A673 (cell line): ENCODE results near the gene ALDH5A1. TPM values are rescaled to one million over a fixed set of nuclear protein-coding genes. Genes with fewer than 3 reads are reported as not detected.

Experiments used
- BruUV-seq: library from RNA; stranded (reverse); fragments of 400-500 nt; replicated peaks from 2 replicates; lab custom pipeline; 2021; lab: Mats Ljungman, UMichigan
- CTCF ChIA-PET: fragments of 300-600 bp; sonication (Branson Sonifier 250); formaldehyde crosslinking; loops from one replicate; lab custom pipeline; 2022; ENCODE audit warnings: antibody characterized with exemption; lab: Charles Lee
- POLR2A ChIA-PET: fragments of 300-600 bp; sonication (Branson Sonifier 250); formaldehyde crosslinking; loops from one replicate; lab custom pipeline; 2022; ENCODE audit warnings: antibody characterized with exemption; ENCODE audit not compliant: low non-redundant PET; lab: Charles Lee
- DNase-seq: peaks from one replicate; pipeline ENCODE4 v3.0.0-alpha.2; 2015; ENCODE audit warnings: low spot score
- H3K27ac ChIP-seq: fragments of 200-600 bp; sonication (generic); 2 replicates; pipeline ENCODE4 v1.5.1; 2016; ENCODE audit warnings: mixed run types, low read depth, mild to moderate bottlenecking, mixed read lengths, antibody characterized with exemption, low read length; ENCODE audit not compliant: poor library complexity, severe bottlenecking
- H3K27me3 ChIP-seq: fragments of 200-600 bp; sonication (generic); replicated peaks from 2 replicates; pipeline ENCODE4 v1.6.1; 2017; ENCODE audit warnings: mixed run types, low read depth, mild to moderate bottlenecking, mixed read lengths, antibody characterized with exemption, low read length; ENCODE audit not compliant: insufficient read depth, poor library complexity
- H3K36me3 ChIP-seq: fragments of 200-600 bp; sonication (generic); 2 replicates; pipeline ENCODE4 v1.6.1; 2016; ENCODE audit warnings: mixed run types, mild to moderate bottlenecking, mixed read lengths, antibody characterized with exemption, low read length; ENCODE audit not compliant: insufficient read depth, poor library complexity, severe bottlenecking
- H3K4me1 ChIP-seq: fragments of 200-600 bp; sonication (generic); 2 replicates; pipeline ENCODE4 v1.6.1; 2017; ENCODE audit warnings: mixed run types, mild to moderate bottlenecking, mixed read lengths, antibody characterized with exemption, low read length; ENCODE audit not compliant: insufficient read depth, poor library complexity, severe bottlenecking
- H3K4me3 ChIP-seq: fragments of 200-600 bp; sonication (generic); 2 replicates; pipeline ENCODE4 v1.5.1; 2016; ENCODE audit warnings: low read depth, mixed run types, mild to moderate bottlenecking, mixed read lengths, low read length; ENCODE audit not compliant: poor library complexity, severe bottlenecking
- H3K9me3 ChIP-seq: fragments of 200-600 bp; sonication (generic); 2 replicates; pipeline ENCODE4 v1.6.1; 2016; ENCODE audit warnings: mixed run types, low read depth, mild to moderate bottlenecking, mixed read lengths, antibody characterized with exemption, low read length; ENCODE audit not compliant: poor library complexity, severe bottlenecking
- CTCF ChIP-seq: fragments of 300-800, 200-600 bp; sonication (generic); conservative IDR thresholded peaks from 2 replicates; pipeline ENCODE4 v1.5.1; 2017; ENCODE audit warnings: low read depth, mild to moderate bottlenecking, antibody characterized with exemption, low read length, moderate library complexity, mixed read lengths
- EZH2 ChIP-seq: fragments of 200-600 bp; sonication (generic); IDR thresholded peaks from 2 replicates; pipeline ENCODE4 v1.6.1; 2017; ENCODE audit warnings: borderline replicate concordance, low read depth, mild to moderate bottlenecking, mixed read lengths, antibody characterized with exemption, low read length; ENCODE audit not compliant: poor library complexity, severe bottlenecking
- intact Hi-C: fragments of 100-400 bp; cut with micrococcal nuclease; formaldehyde crosslinking; loops from one replicate; pipeline ENCODE4 v1.10.0; 2022; ENCODE audit not compliant: unreplicated experiment
- total RNA-seq: library from RNA; stranded (reverse); gene quantifications from 2 replicates; pipeline ENCODE4 v1.2.3, GENCODE V29; 2021

The ALDH5A1 gene
- total RNA-seq, 1 experiment from 2014 or later, result 4.1 TPM

GRCh38 chr6:24458134-24458533 is 36.6 kb upstream of the ALDH5A1 start:
- no peak overlapping the region for H3K27ac ChIP-seq
- H3K9me3 ChIP-seq, result no peaks in the 10 kb centered on the region
- TF ChIP-seq EZH2 (no peak), CTCF (no peak)
- H3K4me3 ChIP-seq, result no peak overlapping the region
- no peak for DNase-seq
- CTCF ChIA-PET, result no interaction called here
- peaks cover 2% of the 10 kb centered on the region for H3K27me3 ChIP-seq
- intact Hi-C loops, result no loop called here
- H3K4me1 ChIP-seq, result no peaks in the 10 kb centered on the region
- POLR2A ChIA-PET, result no interaction called here
- H3K36me3 ChIP-seq, result no peaks in the 10 kb centered on the region
- BruUV-seq, result no TSS peak

GRCh38 chr6:24458941-24459340 is 35.8 kb upstream of the ALDH5A1 start:
- H3K27me3 ChIP-seq, result peaks cover 3% of the 10 kb centered on the region
- ChIA-PET CTCF (no interaction called here), POLR2A (interaction anchor here (0.7 kb wide), 1 partner anchor 110 kb away, joined by 5 read pairs; no protein-coding TSS in a partner anchor)
- H3K4me1 ChIP-seq, result no peaks in the 10 kb centered on the region
- TF ChIP-seq EZH2, result no peak
- intact Hi-C loops, result no loop called here
- no peak overlapping the region for H3K4me3 ChIP-seq
- no peak for DNase-seq
- no peaks in the 10 kb centered on the region for H3K9me3 ChIP-seq
- no TSS peak for BruUV-seq
- H3K36me3 ChIP-seq, result no peaks in the 10 kb centered on the region
- no peak overlapping the region for H3K27ac ChIP-seq

- H3K27me3 ChIP-seq, result peaks cover 3% of the 10 kb centered on the region
- H3K9me3 ChIP-seq, result no peaks in the 10 kb centered on the region
- no peak overlapping the region for H3K27ac ChIP-seq
- no TSS peak for BruUV-seq
- intact Hi-C loops, result no loop called here
- H3K36me3 ChIP-seq, result no peaks in the 10 kb centered on the region
- ChIA-PET CTCF (no interaction called here), POLR2A (no interaction called here)
- no peaks in the 10 kb centered on the region for H3K4me1 ChIP-seq
- TF ChIP-seq EZH2 (no peak), CTCF (no peak)
- no peak overlapping the region for H3K4me3 ChIP-seq
- no peak for DNase-seq
These were observed 33.8 kb upstream of the ALDH5A1 start for GRCh38 chr6:24460966-24461365.
